ENCODE results near the gene RHOB.

GRCh38 chr2:20403774-20404312 lies 43.0 kb upstream of the RHOB start:
- TF ChIP-seq POLR2AphosphoS5 (IDR thresholded peaks at IDR 0.05; ENCODE audit: borderline replicate concordance, low read depth, low read length) (no peak), EZH2 (IDR thresholded peaks at IDR 0.05) (no peak)

Measured in SK-N-MC (cell line).